Gastrocnemius medialis (tissue), 4 donors: Measurements from ENCODE around the gene RAP1B. TPM values are rescaled to one million over a fixed set of nuclear protein-coding genes. Genes with fewer than 3 reads are reported as not detected.
A peak's percentile ranks its signal among the peaks of the same experiment; 100 is the strongest.

Source experiments
- ATAC-seq, 2 donors: fragments of 150-250 bp; one replicate each; pipeline ENCODE4 v1.9.1; 2016
- DNase-seq, 2 donors: peaks; one replicate each; pipeline ENCODE4 v3.0.0-alpha.2; 2019
- H3K27ac ChIP-seq, 4 donors: fragments of 200-600 bp; sonication (generic); 1 replicate in 1 of 4; 2 replicates in 3 of 4; pipeline ENCODE4 v1.5.1; 2016 to 2018; ENCODE audit warnings: mild to moderate bottlenecking in 2 of 4, moderate library complexity in 1 of 4
- H3K27me3 ChIP-seq, 3 donors: fragments of 200-600 bp; sonication (generic) in 2 of 3; 1 replicate in 1 of 3; 2 replicates in 2 of 3; pipeline versions ENCODE4 v1.5.1 to v1.6.0; 2016 to 2019; ENCODE audit warnings: mild to moderate bottlenecking in 1 of 3, moderate library complexity in 1 of 3
- H3K36me3 ChIP-seq, 2 donors: fragments of 200-600 bp; sonication (generic) in 1 of 2; one replicate each; pipeline ENCODE4 v1.5.1; 2017 to 2018
- H3K4me1 ChIP-seq, 2 donors: fragments of 200-600 bp; sonication (generic) in 1 of 2; one replicate each; pipeline ENCODE4 v1.5.1; 2016 to 2017; ENCODE audit warnings: mild to moderate bottlenecking in 2 of 2
- H3K4me3 ChIP-seq, 4 donors: fragments of 200-600 bp; sonication (generic) in 3 of 4; 1 replicate in 1 of 4; 2 replicates in 3 of 4; pipeline ENCODE4 v1.5.1; 2016 to 2019; ENCODE audit warnings: mild to moderate bottlenecking in 2 of 4
- H3K9me3 ChIP-seq, 3 donors: fragments of 200-600 bp; sonication (generic) in 2 of 3; 1 replicate in 1 of 3; 2 replicates in 2 of 3; pipeline ENCODE4 v1.5.1; 2016 to 2019
- CTCF ChIP-seq, 5 experiments: fragments of 450-650 bp in 3 of 5; fragments of 200-600 bp in 2 of 5; sonication (generic) in 2 of 5; IDR thresholded peaks in 4 of 5; conservative IDR thresholded peaks in 1 of 5; 1 replicate in 4 of 5; 2 replicates in 1 of 5; pipeline ENCODE4 v1.5.1; 2016 to 2019; ENCODE audit warnings: antibody characterized with exemption in 5 of 5, mild to moderate bottlenecking in 3 of 5, moderate library complexity in 3 of 5
- POLR2A ChIP-seq, 2 donors: fragments of 450-650 bp; IDR thresholded peaks; one replicate each; pipeline ENCODE4 v1.6.1; 2017; ENCODE audit warnings: antibody characterized with exemption in 2 of 2, mild to moderate bottlenecking in 2 of 2, moderate library complexity in 2 of 2
- in situ Hi-C, 4 donors: fragments of 200-750 bp; cut with MboI; loops; one replicate each; pipeline versions ENCODE4 v1.15.0 to v1.8.0; 2017; ENCODE audit warnings: low sequenced_read_pairs in 4 of 4
- intact Hi-C: fragments of 100-400 bp; cut with DNase I; formaldehyde crosslinking; loops from one replicate; pipeline ENCODE4 v1.15.1; 2023; ENCODE audit warnings: low total_unique reads
- total RNA-seq, 4 donors: library from RNA; depleted of rRNA; stranded (reverse); fragments of >200 nt; gene quantifications; one replicate each; pipeline versions ENCODE4 v1.1.0 to v1.2.3, GENCODE V29; 2016

Gene RAP1B
- total RNA-seq, 4 donors from 2014 or later: 58.4 to 93.8 (median 71.9) TPM

DNA sequence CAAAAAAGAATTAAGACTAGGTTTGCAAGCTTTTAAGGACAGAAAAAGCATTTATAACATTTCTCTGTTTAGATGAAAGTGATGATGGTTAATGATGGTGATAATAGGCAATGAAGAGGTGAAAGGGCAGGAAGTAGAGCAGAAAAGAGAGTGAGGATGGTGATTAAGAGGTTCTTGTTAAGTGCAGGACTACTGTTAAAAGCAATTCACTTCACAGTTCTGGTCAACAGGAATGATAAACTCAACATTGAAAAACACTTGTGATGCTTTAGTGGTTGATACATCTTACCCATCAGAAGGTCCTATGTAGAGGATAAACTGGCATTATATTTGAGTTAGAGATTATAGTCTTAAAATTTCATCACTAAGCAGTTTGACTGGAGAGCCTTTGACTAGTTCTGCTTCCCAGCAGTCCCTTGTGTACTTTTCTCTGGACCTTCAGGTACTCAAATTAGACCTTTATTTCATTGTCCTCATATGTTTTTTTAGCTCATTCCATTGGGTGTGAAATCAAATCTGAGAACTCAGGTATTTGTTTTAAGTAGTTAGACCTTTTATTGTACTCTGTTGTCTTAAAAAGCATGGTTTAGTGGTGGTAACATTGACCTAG lies 10.9 kb downstream of the RAP1B start:
- intact Hi-C loops: no loop called here
- Histone ChIP-seq H3K27me3 (no peaks in the 10 kb centered on the region), H3K9me3 (no peaks in the 10 kb centered on the region), H3K4me1 (peaks cover 62 to 63% of the 10 kb centered on the region in 2 donors), H3K36me3 (no peaks in the 10 kb centered on the region), H3K4me3 (no peak overlapping the region), H3K27ac (peak overlapping the region; percentile 29 to 68 (median 34))
- in situ Hi-C loops: no loop called here
- ATAC-seq (no peak), DNase-seq (no peak)
- TF ChIP-seq POLR2A (IDR thresholded peaks at IDR 0.05) (no peak), CTCF (IDR thresholded peaks at IDR 0.05 in 4 of 5, conservative IDR thresholded peaks at IDR 0.05 in 1 of 5) (no peak)

DNA sequence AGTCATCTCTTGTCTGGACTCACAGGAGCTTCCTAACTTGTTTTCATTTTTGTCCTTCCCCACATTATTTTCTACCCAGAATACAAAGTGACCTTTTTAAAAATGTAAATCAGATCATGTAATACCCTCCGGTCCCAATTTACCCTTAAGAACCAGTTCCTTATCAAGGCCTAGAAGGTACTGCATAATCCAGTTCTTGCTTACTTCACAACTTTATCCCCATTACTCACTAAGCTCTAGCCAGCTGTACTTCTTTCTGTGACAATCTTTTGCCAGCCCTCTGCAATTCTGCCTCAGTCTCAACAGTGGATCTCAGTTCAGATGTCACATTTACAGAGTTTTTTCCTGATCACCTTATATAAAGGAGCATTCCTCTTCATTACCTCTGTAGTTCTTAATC lies 11.6 kb downstream of the RAP1B start:
- ATAC-seq (peak in 1 of 2 donors; percentile 65), DNase-seq (no peak)
- in situ Hi-C loops: no loop called here
- Histone ChIP-seq H3K4me3 (no peak overlapping the region), H3K9me3 (no peaks in the 10 kb centered on the region), H3K27me3 (no peaks in the 10 kb centered on the region), H3K27ac (peak overlapping the region; percentile 10 to 68 (median 34)), H3K36me3 (peaks cover 0 to 5% of the 10 kb centered on the region in 2 donors), H3K4me1 (peaks cover 55 to 56% of the 10 kb centered on the region in 2 donors)
- TF ChIP-seq POLR2A (IDR thresholded peaks at IDR 0.05) (no peak), CTCF (IDR thresholded peaks at IDR 0.05 in 4 of 5, conservative IDR thresholded peaks at IDR 0.05 in 1 of 5) (no peak)
- intact Hi-C loops: no loop called here

- Histone ChIP-seq H3K27me3 (no peaks in the 10 kb centered on the region), H3K4me3 (no peak overlapping the region), H3K4me1 (peaks cover 49 to 50% of the 10 kb centered on the region in 2 donors), H3K36me3 (peaks cover 0 to 6% of the 10 kb centered on the region in 2 donors), H3K27ac (no peak overlapping the region), H3K9me3 (no peaks in the 10 kb centered on the region)
- ATAC-seq (no peak), DNase-seq (no peak)
- in situ Hi-C loops (no loop called here), intact Hi-C loops (no loop called here)
- TF ChIP-seq CTCF (IDR thresholded peaks at IDR 0.05 in 4 of 5, conservative IDR thresholded peaks at IDR 0.05 in 1 of 5) (no peak), POLR2A (IDR thresholded peaks at IDR 0.05) (no peak)
Observed at GRCh38 chr12:68623059-68623458, 12.4 kb downstream of the RAP1B start.

GRCh38 chr12:68623984-68624383 lies 13.3 kb downstream of the RAP1B start:
- intact Hi-C loops: no loop called here
- Histone ChIP-seq H3K27me3 (no peaks in the 10 kb centered on the region), H3K27ac (no peak overlapping the region), H3K36me3 (peaks cover 0 to 6% of the 10 kb centered on the region in 2 donors), H3K4me1 (peaks cover 43 to 44% of the 10 kb centered on the region in 2 donors), H3K4me3 (no peak overlapping the region), H3K9me3 (no peaks in the 10 kb centered on the region)
- TF ChIP-seq CTCF (IDR thresholded peaks at IDR 0.05 in 4 of 5, conservative IDR thresholded peaks at IDR 0.05 in 1 of 5) (no peak), POLR2A (IDR thresholded peaks at IDR 0.05) (no peak)
- ATAC-seq (no peak), DNase-seq (no peak)
- in situ Hi-C loops: no loop called here

GRCh38 chr12:68624933-68625332 lies 14.2 kb downstream of the RAP1B start:
- TF ChIP-seq CTCF (IDR thresholded peaks at IDR 0.05 in 4 of 5, conservative IDR thresholded peaks at IDR 0.05 in 1 of 5) (no peak), POLR2A (IDR thresholded peaks at IDR 0.05) (no peak)
- intact Hi-C loops: no loop called here
- Histone ChIP-seq H3K36me3 (peaks cover 0 to 6% of the 10 kb centered on the region in 2 donors), H3K4me3 (no peak overlapping the region), H3K27me3 (no peaks in the 10 kb centered on the region), H3K4me1 (peaks cover 42 to 46% of the 10 kb centered on the region in 2 donors), H3K27ac (no peak overlapping the region), H3K9me3 (no peaks in the 10 kb centered on the region)
- DNase-seq (no peak), ATAC-seq (no peak)
- in situ Hi-C loops: no loop called here
